ENCODE measurements around the gene ATP9B.

- TF ChIP-seq CTCF (IDR thresholded peaks at IDR 0.05) (no peak), EZH2phosphoT487 (IDR thresholded peaks at IDR 0.05) (no peak)
Measured at GRCh38 chr18:79400091-79400590, 330.9 kb downstream of the ATP9B start.
